ENCODE measurements around the gene CC2D1A.

DNA sequence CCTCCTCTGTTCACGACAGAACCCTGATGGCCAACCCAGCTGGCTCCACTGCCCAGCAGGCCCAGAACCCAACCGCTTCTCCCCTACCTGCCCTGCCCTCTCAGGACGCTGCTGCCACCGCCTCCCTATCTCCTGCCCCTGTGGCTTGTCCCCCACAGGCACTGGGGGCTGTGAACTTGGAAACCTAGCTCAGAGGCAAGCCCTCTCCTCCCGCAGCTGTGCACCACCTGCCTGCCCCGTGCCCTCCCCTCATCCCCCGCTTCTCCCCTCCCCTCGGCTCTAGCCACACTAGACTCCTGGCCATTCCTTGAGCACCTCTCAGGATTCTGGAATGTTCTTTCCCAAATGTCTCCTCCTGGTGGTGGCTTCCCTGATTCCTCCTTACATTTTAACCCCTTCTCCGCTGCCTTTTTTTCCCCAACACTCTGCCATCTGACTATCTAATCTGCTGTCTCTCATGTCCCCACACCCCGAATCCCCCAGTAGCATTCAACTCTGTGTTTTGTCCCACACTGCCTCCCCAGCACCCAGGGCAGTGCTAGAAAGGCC lies 22.4 kb upstream of the CC2D1A start:
- TF ChIP-seq POLR2A (IDR thresholded peaks at IDR 0.05) (no peak), CTCF (IDR thresholded peaks at IDR 0.05 in 8 of 11, conservative IDR thresholded peaks at IDR 0.05 in 3 of 11) (no peak)

All from spleen (tissue), 7 donors.